ENCODE measurements around the gene ZNF784.

GRCh38 chr19:55603581-55604292 lies 20.6 kb downstream of the ZNF784 start:
- TF ChIP-seq, protein P1, sequence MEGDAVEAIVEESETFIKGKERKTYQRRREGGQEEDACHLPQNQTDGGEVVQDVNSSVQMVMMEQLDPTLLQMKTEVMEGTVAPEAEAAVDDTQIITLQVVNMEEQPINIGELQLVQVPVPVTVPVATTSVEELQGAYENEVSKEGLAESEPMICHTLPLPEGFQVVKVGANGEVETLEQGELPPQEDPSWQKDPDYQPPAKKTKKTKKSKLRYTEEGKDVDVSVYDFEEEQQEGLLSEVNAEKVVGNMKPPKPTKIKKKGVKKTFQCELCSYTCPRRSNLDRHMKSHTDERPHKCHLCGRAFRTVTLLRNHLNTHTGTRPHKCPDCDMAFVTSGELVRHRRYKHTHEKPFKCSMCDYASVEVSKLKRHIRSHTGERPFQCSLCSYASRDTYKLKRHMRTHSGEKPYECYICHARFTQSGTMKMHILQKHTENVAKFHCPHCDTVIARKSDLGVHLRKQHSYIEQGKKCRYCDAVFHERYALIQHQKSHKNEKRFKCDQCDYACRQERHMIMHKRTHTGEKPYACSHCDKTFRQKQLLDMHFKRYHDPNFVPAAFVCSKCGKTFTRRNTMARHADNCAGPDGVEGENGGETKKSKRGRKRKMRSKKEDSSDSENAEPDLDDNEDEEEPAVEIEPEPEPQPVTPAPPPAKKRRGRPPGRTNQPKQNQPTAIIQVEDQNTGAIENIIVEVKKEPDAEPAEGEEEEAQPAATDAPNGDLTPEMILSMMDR (conservative IDR thresholded peaks at IDR 0.05 in 1 of 2, IDR thresholded peaks at IDR 0.05 in 1 of 2; ENCODE audit: low read depth in 1 of 2, low read length in 2 of 2): no peak
- TF ChIP-seq EZH2 (IDR thresholded peaks at IDR 0.05; ENCODE audit: low read length, missing control alignments): no peak

All from fibroblast of lung (primary cell).